RWPE2 (cell line): ENCODE measurements around the gene KCTD17.

Source experiments
- ATAC-seq: fragments of 200-7000 bp; cut with Tn5 transposase; 3 replicates; pipeline ENCODE4 v1.9.1; 2021; ENCODE audit warnings: low read depth
- DNase-seq: peaks from one replicate; pipeline ENCODE4 v3.0.0-alpha.2; 2020; ENCODE audit warnings: low spot score
- H3K27ac ChIP-seq: fragments of 450-650 bp; 2 replicates; pipeline ENCODE4 v1.5.1; 2017; ENCODE audit warnings: mild to moderate bottlenecking; ENCODE audit not compliant: poor library complexity, severe bottlenecking
- H3K27me3 ChIP-seq: fragments of 250-450 bp; sonication (Bioruptor Pico); 2 replicates; pipeline ENCODE4 v1.5.1; 2021; ENCODE audit warnings: mild to moderate bottlenecking, moderate library complexity; ENCODE audit not compliant: insufficient read depth, poor library complexity, severe bottlenecking
- H3K36me3 ChIP-seq: fragments of 250-450 bp; sonication (Bioruptor Pico); 2 replicates; pipeline ENCODE4 v1.5.1; 2020; ENCODE audit warnings: low read depth, mild to moderate bottlenecking, moderate library complexity
- H3K4me1 ChIP-seq: fragments of 250-450 bp; sonication (Bioruptor Pico); 2 replicates; pipeline ENCODE4 v1.5.1; 2021; ENCODE audit warnings: mild to moderate bottlenecking, moderate library complexity; ENCODE audit not compliant: insufficient read depth, poor library complexity, severe bottlenecking
- H3K4me3 ChIP-seq: fragments of 250-450 bp; sonication (Bioruptor Pico); 2 replicates; pipeline ENCODE4 v1.5.1; 2021; ENCODE audit warnings: mild to moderate bottlenecking, moderate library complexity; ENCODE audit not compliant: severe bottlenecking
- H3K9me3 ChIP-seq: fragments of 250-450 bp; sonication (Bioruptor Pico); 2 replicates; pipeline ENCODE4 v1.5.1; 2021; ENCODE audit warnings: mild to moderate bottlenecking, moderate library complexity; ENCODE audit not compliant: severe bottlenecking
- CTCF ChIP-seq: fragments of 450-650 bp; IDR thresholded peaks from one replicate; pipeline ENCODE4 v1.5.1; 2017; ENCODE audit warnings: mild to moderate bottlenecking, moderate library complexity; ENCODE audit not compliant: poor library complexity, severe bottlenecking

The KCTD17 gene

GRCh38 chr22:37045958-37046357, 5.6 kb upstream of the KCTD17 start:
- Histone ChIP-seq H3K9me3 (no peaks in the 10 kb centered on the region), H3K36me3 (no peaks in the 10 kb centered on the region), H3K4me3 (no peak overlapping the region), H3K27me3 (no peaks in the 10 kb centered on the region), H3K27ac (no peak overlapping the region), H3K4me1 (peaks cover 11% of the 10 kb centered on the region)
- ATAC-seq (no peak), DNase-seq (no peak)
- TF ChIP-seq CTCF, result peak; percentile 40

GRCh38 chr22:37046589-37046988, 5.0 kb upstream of the KCTD17 start:
- Histone ChIP-seq H3K9me3 (no peaks in the 10 kb centered on the region), H3K27me3 (no peaks in the 10 kb centered on the region), H3K36me3 (no peaks in the 10 kb centered on the region), H3K27ac (no peak overlapping the region), H3K4me1 (peaks cover 9% of the 10 kb centered on the region), H3K4me3 (no peak overlapping the region)
- TF ChIP-seq CTCF, result no peak
- DNase-seq, result no peak
- ATAC-seq, result no peak

GRCh38 chr22:37047006-37047405, 4.5 kb upstream of the KCTD17 start:
- DNase-seq (no peak), ATAC-seq (no peak)
- no peaks in the 10 kb centered on the region for H3K27me3 ChIP-seq
- H3K4me3 ChIP-seq, result no peak overlapping the region
- no peaks in the 10 kb centered on the region for H3K36me3 ChIP-seq
- H3K4me1 ChIP-seq, result peaks cover 9% of the 10 kb centered on the region
- no peak overlapping the region for H3K27ac ChIP-seq
- no peaks in the 10 kb centered on the region for H3K9me3 ChIP-seq
- no peak for TF ChIP-seq CTCF

GRCh38 chr22:37048133-37048532, 3.4 kb upstream of the KCTD17 start:
- no peak overlapping the region for H3K27ac ChIP-seq
- no peaks in the 10 kb centered on the region for H3K27me3 ChIP-seq
- H3K9me3 ChIP-seq, result no peaks in the 10 kb centered on the region
- H3K36me3 ChIP-seq, result no peaks in the 10 kb centered on the region
- DNase-seq (no peak), ATAC-seq (no peak)
- no peak overlapping the region for H3K4me3 ChIP-seq
- H3K4me1 ChIP-seq, result peaks cover 9% of the 10 kb centered on the region
- TF ChIP-seq CTCF, result no peak

GRCh38 chr22:37049224-37049623, 2.3 kb upstream of the KCTD17 start:
- no peak for TF ChIP-seq CTCF
- ATAC-seq, result no peak
- H3K4me1 ChIP-seq, result peaks cover 8% of the 10 kb centered on the region

More at GRCh38 chr22:37049224-37049623, 2.3 kb upstream of the KCTD17 start:
- no peaks in the 10 kb centered on the region for H3K9me3 ChIP-seq
- DNase-seq, result no peak
- H3K36me3 ChIP-seq, result no peaks in the 10 kb centered on the region
- no peak overlapping the region for H3K27ac ChIP-seq
- H3K4me3 ChIP-seq, result no peak overlapping the region
- no peaks in the 10 kb centered on the region for H3K27me3 ChIP-seq
